HFF-Myc (cell line): ENCODE data around the gene C4orf33.
"Not testable (repeated sequence)": the region's sequence is repeated elsewhere in the genome, so short reads cannot be mapped to it uniquely, and the experiment has no call there.

Source experiments
- DNase-seq: peaks from one replicate; pipeline ENCODE4 v3.0.0-alpha.2; 2011; ENCODE audit warnings: low read depth; ENCODE audit errors: extremely low read depth
- H3K4me3 ChIP-seq: replicated peaks from 2 replicates; pipeline ENCODE4 v1.5.1; 2011; ENCODE audit warnings: low read depth, mild to moderate bottlenecking, control low read depth, low read length
- TF ChIP-seq, protein P1 (sequence below): IDR thresholded peaks from 2 replicates; pipeline ENCODE4 v1.5.1; 2012; ENCODE audit warnings: mild to moderate bottlenecking, low read depth, low read length, control low read depth; ENCODE audit errors: missing control alignments

The C4orf33 gene

GRCh38 chr4:129098531-129099001, 2.6 kb downstream of the C4orf33 start:
- no peak for DNase-seq
- TF ChIP-seq, protein P1, sequence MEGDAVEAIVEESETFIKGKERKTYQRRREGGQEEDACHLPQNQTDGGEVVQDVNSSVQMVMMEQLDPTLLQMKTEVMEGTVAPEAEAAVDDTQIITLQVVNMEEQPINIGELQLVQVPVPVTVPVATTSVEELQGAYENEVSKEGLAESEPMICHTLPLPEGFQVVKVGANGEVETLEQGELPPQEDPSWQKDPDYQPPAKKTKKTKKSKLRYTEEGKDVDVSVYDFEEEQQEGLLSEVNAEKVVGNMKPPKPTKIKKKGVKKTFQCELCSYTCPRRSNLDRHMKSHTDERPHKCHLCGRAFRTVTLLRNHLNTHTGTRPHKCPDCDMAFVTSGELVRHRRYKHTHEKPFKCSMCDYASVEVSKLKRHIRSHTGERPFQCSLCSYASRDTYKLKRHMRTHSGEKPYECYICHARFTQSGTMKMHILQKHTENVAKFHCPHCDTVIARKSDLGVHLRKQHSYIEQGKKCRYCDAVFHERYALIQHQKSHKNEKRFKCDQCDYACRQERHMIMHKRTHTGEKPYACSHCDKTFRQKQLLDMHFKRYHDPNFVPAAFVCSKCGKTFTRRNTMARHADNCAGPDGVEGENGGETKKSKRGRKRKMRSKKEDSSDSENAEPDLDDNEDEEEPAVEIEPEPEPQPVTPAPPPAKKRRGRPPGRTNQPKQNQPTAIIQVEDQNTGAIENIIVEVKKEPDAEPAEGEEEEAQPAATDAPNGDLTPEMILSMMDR = no peak
- H3K4me3 ChIP-seq = no peak overlapping the region

- TF ChIP-seq, protein P1 = no peak
- no peak for DNase-seq
- H3K4me3 ChIP-seq = no peak overlapping the region
Measured at GRCh38 chr4:129109965-129110824, 14.2 kb downstream of the C4orf33 start.

- no peak overlapping the region for H3K4me3 ChIP-seq
- TF ChIP-seq, protein P1 = no peak
Measured at GRCh38 chr4:129110931-129111330, 15.0 kb downstream of the C4orf33 start.

GRCh38 chr4:129111919-129112318, 16.0 kb downstream of the C4orf33 start:
- no peak overlapping the region for H3K4me3 ChIP-seq
- TF ChIP-seq, protein P1 = no peak
- no peak for DNase-seq

More at GRCh38 chr4:129110931-129111330, 15.0 kb downstream of the C4orf33 start:
- no peak for DNase-seq

- no peak for DNase-seq
- H3K4me3 ChIP-seq = no peak overlapping the region
- TF ChIP-seq, protein P1 = no peak
Measured at GRCh38 chr4:129113434-129113833, 17.5 kb downstream of the C4orf33 start.

- H3K4me3 ChIP-seq = no peak overlapping the region
- TF ChIP-seq, protein P1 = no peak
- no peak for DNase-seq
Measured at GRCh38 chr4:129113919-129114318, 18.0 kb downstream of the C4orf33 start.

DNA sequence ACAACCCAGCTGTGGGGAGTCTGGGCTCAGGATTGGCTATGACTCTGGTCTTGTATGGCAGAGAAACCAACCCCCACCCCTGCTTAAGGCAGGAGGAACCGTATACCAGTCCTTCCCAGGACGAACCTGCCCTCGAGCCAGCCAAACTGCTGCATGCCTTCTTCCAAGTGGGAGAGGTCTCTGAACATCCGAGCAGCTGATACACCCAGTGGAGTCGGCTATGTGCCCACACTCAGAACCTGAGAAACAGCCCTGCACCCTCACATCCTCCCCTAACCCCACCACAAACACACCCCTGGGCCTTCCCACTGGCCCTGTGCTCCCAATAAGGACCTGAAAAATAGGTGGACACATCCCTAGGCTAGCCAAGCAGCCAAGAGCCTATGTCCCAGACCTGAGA, 21.8 kb downstream of the C4orf33 start:
- TF ChIP-seq, protein P1 = no peak
- no peak for DNase-seq
- no peak overlapping the region for H3K4me3 ChIP-seq

DNA sequence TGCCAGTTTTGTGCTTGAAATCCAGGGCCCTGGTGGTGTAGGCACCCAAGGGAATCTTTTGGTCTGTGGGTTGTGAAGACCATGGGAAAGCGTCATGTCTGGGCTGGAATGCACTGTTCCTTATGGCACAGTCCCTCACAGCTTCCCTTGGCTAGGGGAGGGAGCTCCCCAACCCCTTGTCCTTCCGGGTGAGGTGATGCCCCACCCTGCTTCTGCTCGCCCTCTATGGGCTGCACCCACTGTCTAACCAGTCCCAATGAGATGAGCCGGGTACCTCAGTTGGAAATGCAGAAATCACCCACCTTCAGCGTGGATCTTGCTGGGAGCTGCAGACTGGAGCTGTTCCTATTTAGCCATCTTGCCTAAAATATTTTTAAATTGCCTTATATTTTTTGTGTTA, 30.7 kb downstream of the C4orf33 start:
- H3K4me3 ChIP-seq, DNase-seq: not testable (repeated sequence)
